ENCODE data around the gene TNS4. TPM values are rescaled to one million over a fixed set of nuclear protein-coding genes. Genes with fewer than 3 reads are reported as not detected.

The TNS4 gene
- total RNA-seq, 1 donor from 2014 or later: not detected

DNA sequence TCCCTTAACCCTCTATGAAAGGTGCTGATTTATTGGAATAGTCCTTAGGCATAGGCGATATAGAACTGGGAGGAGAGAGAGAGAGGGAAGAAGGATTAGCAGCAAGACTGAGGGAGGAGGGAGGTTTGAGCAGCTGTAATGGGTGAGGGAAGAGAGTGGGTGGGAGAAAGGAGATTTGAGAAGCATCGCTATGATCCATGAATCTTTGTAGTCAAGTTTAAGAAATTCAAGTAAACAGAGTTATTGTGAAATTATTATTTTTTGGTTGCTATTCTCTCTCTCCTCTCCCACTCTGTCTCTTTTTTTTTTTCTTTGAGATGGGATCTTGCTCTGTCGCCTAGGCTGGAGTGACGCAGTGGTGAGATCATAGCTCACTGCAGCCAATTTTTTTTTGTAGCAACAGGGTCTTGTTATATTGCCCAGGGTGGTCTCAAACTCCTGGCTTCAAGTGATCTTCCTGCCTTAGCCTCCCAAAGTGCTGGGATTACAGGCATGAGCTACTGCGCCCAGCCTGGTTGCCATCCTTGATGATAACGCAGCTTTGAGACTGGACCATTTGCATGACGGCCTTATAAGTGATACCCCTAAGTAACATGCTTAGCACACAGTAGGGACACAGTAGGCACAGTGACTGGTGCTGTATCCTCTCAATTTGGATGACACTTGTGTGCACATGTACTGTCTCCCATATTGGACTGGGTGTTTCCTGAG is 21.0 kb upstream of the TNS4 start:
- Mint-ChIP-seq H3K4me3 (no peak overlapping the region), H3K27me3 (ENCODE audit: low read depth) (peaks cover 3% of the 10 kb centered on the region), H3K36me3 (ENCODE audit: low read depth) (peaks cover 2% of the 10 kb centered on the region), H3K9me3 (peaks cover 8% of the 10 kb centered on the region), H3K27ac (ENCODE audit: unreplicated experiment) (no peak overlapping the region), H3K4me1 (peaks cover 15% of the 10 kb centered on the region)
- TF ChIP-seq, protein P1, sequence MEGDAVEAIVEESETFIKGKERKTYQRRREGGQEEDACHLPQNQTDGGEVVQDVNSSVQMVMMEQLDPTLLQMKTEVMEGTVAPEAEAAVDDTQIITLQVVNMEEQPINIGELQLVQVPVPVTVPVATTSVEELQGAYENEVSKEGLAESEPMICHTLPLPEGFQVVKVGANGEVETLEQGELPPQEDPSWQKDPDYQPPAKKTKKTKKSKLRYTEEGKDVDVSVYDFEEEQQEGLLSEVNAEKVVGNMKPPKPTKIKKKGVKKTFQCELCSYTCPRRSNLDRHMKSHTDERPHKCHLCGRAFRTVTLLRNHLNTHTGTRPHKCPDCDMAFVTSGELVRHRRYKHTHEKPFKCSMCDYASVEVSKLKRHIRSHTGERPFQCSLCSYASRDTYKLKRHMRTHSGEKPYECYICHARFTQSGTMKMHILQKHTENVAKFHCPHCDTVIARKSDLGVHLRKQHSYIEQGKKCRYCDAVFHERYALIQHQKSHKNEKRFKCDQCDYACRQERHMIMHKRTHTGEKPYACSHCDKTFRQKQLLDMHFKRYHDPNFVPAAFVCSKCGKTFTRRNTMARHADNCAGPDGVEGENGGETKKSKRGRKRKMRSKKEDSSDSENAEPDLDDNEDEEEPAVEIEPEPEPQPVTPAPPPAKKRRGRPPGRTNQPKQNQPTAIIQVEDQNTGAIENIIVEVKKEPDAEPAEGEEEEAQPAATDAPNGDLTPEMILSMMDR (conservative IDR thresholded peaks at IDR 0.05): no peak
- DNase-seq (ENCODE audit: low read depth, low spot score): no peak

DNA sequence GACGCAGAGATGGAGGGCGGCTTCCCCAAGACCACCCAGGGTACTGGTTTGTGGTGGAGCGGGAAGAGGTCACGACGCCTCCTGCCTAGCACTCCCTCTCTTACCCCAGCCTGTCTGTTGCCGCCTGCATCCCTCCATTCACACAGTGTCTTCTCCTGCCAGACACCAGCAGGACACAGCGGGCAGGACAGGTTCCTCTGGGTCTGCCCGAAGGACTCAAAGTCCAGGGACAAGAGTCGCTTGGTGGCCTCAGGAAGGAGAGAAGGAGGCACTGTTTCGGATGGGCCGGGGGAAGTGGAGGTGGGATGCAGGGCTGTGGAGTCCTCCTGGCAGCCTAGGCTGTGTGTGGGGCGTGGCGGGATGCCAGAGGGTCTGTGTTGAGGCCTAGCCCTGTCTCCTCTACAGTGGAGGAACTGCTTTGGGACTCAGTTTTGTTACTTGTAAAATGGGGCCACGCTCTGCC is 19.6 kb upstream of the TNS4 start:
- TF ChIP-seq, protein P1 (conservative IDR thresholded peaks at IDR 0.05): no peak
- peaks cover 2% of the 10 kb centered on the region for H3K36me3 Mint-ChIP-seq (ENCODE audit: low read depth)
- H3K27me3 Mint-ChIP-seq (ENCODE audit: low read depth): peaks cover 3% of the 10 kb centered on the region
- peaks cover 8% of the 10 kb centered on the region for H3K9me3 Mint-ChIP-seq
- no peak for DNase-seq (ENCODE audit: low read depth, low spot score)
- no peak overlapping the region for H3K4me3 Mint-ChIP-seq
- peaks cover 15% of the 10 kb centered on the region for H3K4me1 Mint-ChIP-seq
- peak overlapping the region; percentile 19 for H3K27ac Mint-ChIP-seq (ENCODE audit: unreplicated experiment)

- DNase-seq (ENCODE audit: low read depth, low spot score): no peak
- peaks cover 3% of the 10 kb centered on the region for H3K9me3 Mint-ChIP-seq
Observed at GRCh38 chr17:40519089-40519775, 17.8 kb upstream of the TNS4 start.

DNA sequence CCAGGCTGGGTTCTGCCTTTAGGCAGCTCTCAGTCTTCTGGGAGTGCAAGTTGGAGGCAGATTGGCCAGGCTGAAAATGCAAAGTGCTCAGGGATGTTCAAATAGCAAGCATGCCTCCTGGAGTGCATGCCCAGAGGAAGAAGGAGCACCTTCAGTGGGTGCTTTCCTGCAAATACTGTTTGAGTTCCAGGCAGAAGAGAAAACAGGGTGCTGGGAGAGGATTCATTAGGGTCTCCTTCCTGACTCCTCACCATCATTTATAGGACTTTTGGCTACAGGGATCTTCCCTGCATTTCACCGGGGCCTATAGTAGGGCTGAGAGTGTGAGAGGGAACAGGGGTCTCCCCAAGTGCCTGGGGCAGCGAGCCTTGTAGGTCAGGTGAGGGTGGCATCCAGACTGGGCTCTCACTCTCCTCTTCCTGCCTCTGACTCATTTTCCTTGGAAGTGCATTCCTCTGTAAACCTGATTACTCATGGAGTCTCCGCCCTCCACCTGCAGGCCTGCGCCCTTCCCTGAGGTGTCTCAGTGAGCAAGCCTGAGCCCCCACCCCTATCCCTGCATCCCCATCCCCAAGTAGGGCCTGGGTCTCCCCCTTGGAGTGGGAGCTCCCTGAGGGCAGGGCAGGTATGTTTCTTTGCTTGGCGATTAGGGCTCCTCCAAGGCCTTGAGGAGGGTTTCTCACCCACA is 17.1 kb upstream of the TNS4 start:
- no peak for DNase-seq (ENCODE audit: low read depth, low spot score)
- no peak overlapping the region for H3K4me3 Mint-ChIP-seq
- peaks cover 3% of the 10 kb centered on the region for H3K9me3 Mint-ChIP-seq
- peak overlapping the region; percentile 12 for H3K27ac Mint-ChIP-seq (ENCODE audit: unreplicated experiment)
- H3K4me1 Mint-ChIP-seq: peaks cover 4% of the 10 kb centered on the region
- peaks cover 9% of the 10 kb centered on the region for H3K27me3 Mint-ChIP-seq (ENCODE audit: low read depth)
- TF ChIP-seq, protein P1 (conservative IDR thresholded peaks at IDR 0.05): no peak
- no peaks in the 10 kb centered on the region for H3K36me3 Mint-ChIP-seq (ENCODE audit: low read depth)

More at GRCh38 chr17:40519089-40519775, 17.8 kb upstream of the TNS4 start:
- TF ChIP-seq, protein P1 (conservative IDR thresholded peaks at IDR 0.05): no peak
- Mint-ChIP-seq H3K27ac (ENCODE audit: unreplicated experiment) (no peak overlapping the region), H3K36me3 (ENCODE audit: low read depth) (no peaks in the 10 kb centered on the region), H3K27me3 (ENCODE audit: low read depth) (peaks cover 8% of the 10 kb centered on the region), H3K4me1 (peaks cover 9% of the 10 kb centered on the region), H3K4me3 (no peak overlapping the region)

- no peak overlapping the region for H3K4me3 Mint-ChIP-seq
- TF ChIP-seq, protein P1 (conservative IDR thresholded peaks at IDR 0.05): no peak
- H3K36me3 Mint-ChIP-seq (ENCODE audit: low read depth): no peaks in the 10 kb centered on the region
- peaks cover 6% of the 10 kb centered on the region for H3K27me3 Mint-ChIP-seq (ENCODE audit: low read depth)
- no peak overlapping the region for H3K27ac Mint-ChIP-seq (ENCODE audit: unreplicated experiment)
- no peaks in the 10 kb centered on the region for H3K4me1 Mint-ChIP-seq
- H3K9me3 Mint-ChIP-seq: no peaks in the 10 kb centered on the region
- DNase-seq (ENCODE audit: low read depth, low spot score): no peak
Observed at GRCh38 chr17:40517981-40518380, 16.6 kb upstream of the TNS4 start.
